Neural cell (in vitro differentiated cells): ENCODE measurements around the gene TBL1XR1. TPM values are rescaled to one million over a fixed set of nuclear protein-coding genes. Genes with fewer than 3 reads are reported as not detected.

ENCODE experiments used
- H2AFZ ChIP-seq: fragments of 200-600, 300-800 bp; sonication (generic), shearing (Covaris generic); 2 replicates; pipeline ENCODE4 v1.6.0; 2014; ENCODE audit warnings: low read depth, mild to moderate bottlenecking, antibody characterized with exemption, low read length, moderate library complexity
- H3F3A ChIP-seq: fragments of 200-600 bp; shearing (Covaris generic); 2 replicates; pipeline ENCODE4 v1.6.1; 2016; ENCODE audit warnings: mild to moderate bottlenecking, moderate library complexity, mixed read lengths, antibody characterized with exemption, low read length; ENCODE audit not compliant: insufficient read depth, poor library complexity, severe bottlenecking
- H3K27ac ChIP-seq: fragments of 200-600, 300-800 bp; sonication (generic), shearing (Covaris generic); 2 replicates; pipeline ENCODE4 v1.5.1; 2014; ENCODE audit warnings: mild to moderate bottlenecking, low read length, moderate library complexity
- H3K27me3 ChIP-seq: fragments of 300-800, 200-600 bp; sonication (generic), shearing (Covaris generic); 2 replicates; pipeline ENCODE4 v1.6.0; 2014; ENCODE audit warnings: mild to moderate bottlenecking, low read depth, low read length, moderate library complexity; ENCODE audit not compliant: insufficient read depth
- H3K36me3 ChIP-seq: fragments of 300-800, 200-600 bp; sonication (generic), shearing (Covaris generic); 2 replicates; pipeline ENCODE4 v1.5.1; 2014; ENCODE audit warnings: mild to moderate bottlenecking, antibody characterized with exemption, low read length, moderate library complexity; ENCODE audit not compliant: insufficient read depth
- H3K4me2 ChIP-seq: fragments of 300-800, 200-600 bp; sonication (generic), shearing (Covaris generic); 2 replicates; pipeline ENCODE4 v1.6.0; 2014; ENCODE audit warnings: mild to moderate bottlenecking, low read length
- H3K4me3 ChIP-seq: fragments of 300-800, 200-600 bp; sonication (generic), shearing (Covaris generic); 2 replicates; pipeline ENCODE4 v1.5.1; 2014; ENCODE audit warnings: mild to moderate bottlenecking, low read length, moderate library complexity
- H3K79me2 ChIP-seq: fragments of 200-600 bp; shearing (Covaris generic); replicated peaks from 2 replicates; pipeline ENCODE4 v1.6.0; 2014; ENCODE audit warnings: mild to moderate bottlenecking, low read length, moderate library complexity; ENCODE audit not compliant: insufficient read depth
- H3K9ac ChIP-seq: fragments of 300-800, 200-600 bp; sonication (generic), shearing (Covaris generic); 2 replicates; pipeline ENCODE4 v1.6.1; 2016; ENCODE audit warnings: mild to moderate bottlenecking, low read length, mixed read lengths
- H3K9me2 ChIP-seq: fragments of 200-600 bp; shearing (Covaris generic); 2 replicates; pipeline ENCODE4 v1.6.1; 2016; ENCODE audit warnings: mild to moderate bottlenecking, low read length, mixed read lengths; ENCODE audit not compliant: insufficient read depth
- H3K9me3 ChIP-seq: fragments of 200-600, 300-800 bp; sonication (generic), shearing (Covaris generic); 2 replicates; pipeline ENCODE4 v1.6.1; 2016; ENCODE audit warnings: mild to moderate bottlenecking, mixed run types, low read length, moderate library complexity, mixed read lengths
- H4K20me1 ChIP-seq: fragments of 200-600 bp; shearing (Covaris generic); 2 replicates; pipeline ENCODE4 v1.6.1; 2016; ENCODE audit warnings: mild to moderate bottlenecking, mixed run types; ENCODE audit not compliant: insufficient read depth
- CTCF ChIP-seq: fragments of 450-650 bp; IDR thresholded peaks from 2 replicates; pipeline ENCODE4 v1.5.1; 2014; ENCODE audit warnings: antibody characterized with exemption, mild to moderate bottlenecking, moderate library complexity; ENCODE audit not compliant: poor library complexity, severe bottlenecking
- EP300 ChIP-seq: fragments of 450-650 bp; conservative IDR thresholded peaks from 2 replicates; pipeline ENCODE4 v1.6.1; 2014; ENCODE audit warnings: antibody characterized with exemption, mild to moderate bottlenecking, moderate library complexity; ENCODE audit not compliant: poor library complexity, severe bottlenecking
- EZH2 ChIP-seq: fragments of 200-600, 300-800 bp; shearing (Covaris generic), sonication (generic); IDR thresholded peaks from 2 replicates; pipeline ENCODE4 v1.6.1; 2014; ENCODE audit warnings: antibody characterized with exemption, low read length, borderline replicate concordance, mild to moderate bottlenecking; ENCODE audit not compliant: insufficient read depth, poor library complexity, severe bottlenecking
- MXI1 ChIP-seq: fragments of 450-650 bp; conservative IDR thresholded peaks from 2 replicates; pipeline ENCODE4 v1.6.1; 2014; ENCODE audit warnings: antibody characterized with exemption, mild to moderate bottlenecking; ENCODE audit not compliant: poor library complexity, severe bottlenecking
- POLR2AphosphoS5 ChIP-seq: IDR thresholded peaks from 2 replicates; pipeline ENCODE4 v1.6.1; 2012
- RAD21 ChIP-seq: fragments of 450-650 bp; conservative IDR thresholded peaks from 2 replicates; pipeline ENCODE4 v1.6.1; 2014; ENCODE audit warnings: antibody characterized with exemption, mild to moderate bottlenecking, moderate library complexity
- SMC3 ChIP-seq: fragments of 450-650 bp; conservative IDR thresholded peaks from 2 replicates; pipeline ENCODE4 v1.6.1; 2014; ENCODE audit warnings: antibody characterized with exemption, mild to moderate bottlenecking, moderate library complexity; ENCODE audit not compliant: poor library complexity
- TAF1 ChIP-seq: IDR thresholded peaks from 2 replicates; pipeline ENCODE4 v1.6.1; 2012; ENCODE audit warnings: low read depth
- polyA plus RNA-seq: library from polyadenylated mRNA; depleted of rRNA; stranded (reverse); fragments of >200 nt; gene quantifications from 2 replicates; pipeline ENCODE4 v1.2.3, GENCODE V29; 2014
- TF ChIP-seq, protein P1 (sequence below): IDR thresholded peaks from 2 replicates; pipeline ENCODE4 v1.6.1; 2012; ENCODE audit warnings: borderline replicate concordance

Gene TBL1XR1
- polyA plus RNA-seq, 1 donor from 2014 or later, result 96.3 TPM

DNA sequence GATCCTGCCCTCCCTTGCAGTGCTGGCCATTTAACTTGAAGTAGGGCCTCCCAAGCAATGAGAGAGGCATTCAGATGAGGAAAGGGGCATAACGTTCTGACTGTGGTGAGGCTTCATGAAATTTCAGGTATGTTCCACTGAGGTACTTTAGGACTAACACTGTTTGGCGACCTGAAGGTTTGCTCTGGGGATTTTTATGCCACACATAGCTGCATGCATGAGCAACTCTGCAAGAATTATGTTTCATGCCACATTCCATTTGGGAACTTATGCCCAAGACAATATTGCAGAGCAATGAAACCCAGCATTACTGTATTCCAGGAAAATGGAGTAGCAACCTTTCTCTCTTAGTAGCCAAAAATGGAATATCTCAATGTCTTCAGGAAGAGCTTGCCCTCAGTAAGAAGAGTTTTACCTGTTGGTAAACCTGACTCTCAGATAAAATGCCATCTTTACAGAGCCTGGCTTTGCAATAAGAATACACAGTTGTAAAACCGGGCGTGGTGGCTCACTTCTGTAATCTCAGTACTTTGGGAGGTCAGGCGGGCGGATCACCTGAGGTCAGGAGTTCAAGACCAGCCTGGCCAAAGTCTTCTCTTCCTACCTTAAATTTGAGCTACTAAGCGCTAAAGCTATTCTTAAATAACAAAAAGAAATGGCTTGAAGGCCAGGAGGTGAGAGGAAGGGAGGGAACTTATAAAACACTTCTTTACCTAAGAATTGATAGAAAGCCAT lies 16.7 kb upstream of the TBL1XR1 start:
- no peak overlapping the region for H3K4me2 ChIP-seq
- H3K79me2 ChIP-seq, result no peaks in the 10 kb centered on the region
- no peaks in the 10 kb centered on the region for H3K9me2 ChIP-seq
- H2AFZ ChIP-seq, result no peak overlapping the region
- H3K27me3 ChIP-seq, result no peaks in the 10 kb centered on the region
- no peak overlapping the region for H3K4me3 ChIP-seq
- H3K9me3 ChIP-seq, result no peaks in the 10 kb centered on the region
- no peak overlapping the region for H3K9ac ChIP-seq
- H3K36me3 ChIP-seq, result no peaks in the 10 kb centered on the region
- no peaks in the 10 kb centered on the region for H4K20me1 ChIP-seq
- no peaks in the 10 kb centered on the region for H3F3A ChIP-seq
- H3K27ac ChIP-seq, result no peak overlapping the region
- TF ChIP-seq MXI1 (no peak), SMC3 (no peak)

DNA sequence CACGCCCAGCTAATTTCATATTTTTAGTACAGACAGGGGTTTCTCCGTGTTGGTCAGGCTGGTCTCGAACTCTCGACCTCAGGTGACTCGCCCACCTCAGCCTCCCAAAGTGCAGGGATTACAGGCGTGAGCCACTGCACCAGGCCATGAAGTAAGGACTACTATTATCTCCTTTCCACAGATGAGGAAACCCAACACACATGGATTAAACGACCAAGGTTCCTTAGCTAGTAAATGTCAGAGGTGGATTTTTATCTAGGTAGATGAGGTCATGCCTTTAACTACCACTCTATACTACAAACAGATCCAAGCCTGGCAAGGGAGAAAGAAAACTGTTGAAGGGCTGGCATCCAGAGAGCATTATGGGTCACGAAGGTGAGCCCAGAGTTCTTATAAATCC lies 15.5 kb upstream of the TBL1XR1 start:
- Histone ChIP-seq H2AFZ (no peak overlapping the region), H3K9me2 (no peaks in the 10 kb centered on the region), H3K79me2 (no peaks in the 10 kb centered on the region), H3K27me3 (no peaks in the 10 kb centered on the region), H4K20me1 (no peaks in the 10 kb centered on the region), H3K9ac (no peak overlapping the region), H3K9me3 (no peaks in the 10 kb centered on the region), H3K27ac (no peak overlapping the region), H3K36me3 (no peaks in the 10 kb centered on the region), H3K4me2 (no peak overlapping the region), H3F3A (no peaks in the 10 kb centered on the region), H3K4me3 (no peak overlapping the region)
- TF ChIP-seq EZH2, result no peak
- TF ChIP-seq, protein P1, sequence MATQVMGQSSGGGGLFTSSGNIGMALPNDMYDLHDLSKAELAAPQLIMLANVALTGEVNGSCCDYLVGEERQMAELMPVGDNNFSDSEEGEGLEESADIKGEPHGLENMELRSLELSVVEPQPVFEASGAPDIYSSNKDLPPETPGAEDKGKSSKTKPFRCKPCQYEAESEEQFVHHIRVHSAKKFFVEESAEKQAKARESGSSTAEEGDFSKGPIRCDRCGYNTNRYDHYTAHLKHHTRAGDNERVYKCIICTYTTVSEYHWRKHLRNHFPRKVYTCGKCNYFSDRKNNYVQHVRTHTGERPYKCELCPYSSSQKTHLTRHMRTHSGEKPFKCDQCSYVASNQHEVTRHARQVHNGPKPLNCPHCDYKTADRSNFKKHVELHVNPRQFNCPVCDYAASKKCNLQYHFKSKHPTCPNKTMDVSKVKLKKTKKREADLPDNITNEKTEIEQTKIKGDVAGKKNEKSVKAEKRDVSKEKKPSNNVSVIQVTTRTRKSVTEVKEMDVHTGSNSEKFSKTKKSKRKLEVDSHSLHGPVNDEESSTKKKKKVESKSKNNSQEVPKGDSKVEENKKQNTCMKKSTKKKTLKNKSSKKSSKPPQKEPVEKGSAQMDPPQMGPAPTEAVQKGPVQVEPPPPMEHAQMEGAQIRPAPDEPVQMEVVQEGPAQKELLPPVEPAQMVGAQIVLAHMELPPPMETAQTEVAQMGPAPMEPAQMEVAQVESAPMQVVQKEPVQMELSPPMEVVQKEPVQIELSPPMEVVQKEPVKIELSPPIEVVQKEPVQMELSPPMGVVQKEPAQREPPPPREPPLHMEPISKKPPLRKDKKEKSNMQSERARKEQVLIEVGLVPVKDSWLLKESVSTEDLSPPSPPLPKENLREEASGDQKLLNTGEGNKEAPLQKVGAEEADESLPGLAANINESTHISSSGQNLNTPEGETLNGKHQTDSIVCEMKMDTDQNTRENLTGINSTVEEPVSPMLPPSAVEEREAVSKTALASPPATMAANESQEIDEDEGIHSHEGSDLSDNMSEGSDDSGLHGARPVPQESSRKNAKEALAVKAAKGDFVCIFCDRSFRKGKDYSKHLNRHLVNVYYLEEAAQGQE, result no peak
- no peak for TF ChIP-seq RAD21
- TF ChIP-seq POLR2AphosphoS5, result no peak
- TF ChIP-seq CTCF, result no peak
- TF ChIP-seq TAF1, result no peak
- no peak for TF ChIP-seq SMC3
- TF ChIP-seq MXI1, result no peak
- no peak for TF ChIP-seq EP300
